ENCODE measurements around the gene ANKRD34C.

DNA sequence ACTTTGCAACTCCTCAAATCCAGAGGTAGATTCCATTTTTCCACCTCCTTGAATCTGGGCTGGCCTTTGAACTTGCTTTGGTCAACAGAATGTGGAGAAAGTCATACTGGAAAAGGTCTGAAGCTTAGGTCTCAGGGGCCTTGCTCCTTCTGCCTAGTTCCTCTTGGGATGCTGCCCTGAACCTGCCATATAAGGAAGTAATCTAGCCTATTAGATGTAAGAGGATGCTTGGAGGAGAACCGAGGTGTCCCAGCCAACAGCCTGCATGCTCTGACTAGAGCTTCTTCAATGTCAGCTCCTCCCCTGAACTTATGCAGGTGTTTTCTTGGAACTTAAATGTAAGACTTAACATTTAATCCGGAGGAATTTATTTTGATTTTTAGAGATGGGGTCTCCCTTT is 26.4 kb downstream of the ANKRD34C start:
- TF ChIP-seq, protein P1, sequence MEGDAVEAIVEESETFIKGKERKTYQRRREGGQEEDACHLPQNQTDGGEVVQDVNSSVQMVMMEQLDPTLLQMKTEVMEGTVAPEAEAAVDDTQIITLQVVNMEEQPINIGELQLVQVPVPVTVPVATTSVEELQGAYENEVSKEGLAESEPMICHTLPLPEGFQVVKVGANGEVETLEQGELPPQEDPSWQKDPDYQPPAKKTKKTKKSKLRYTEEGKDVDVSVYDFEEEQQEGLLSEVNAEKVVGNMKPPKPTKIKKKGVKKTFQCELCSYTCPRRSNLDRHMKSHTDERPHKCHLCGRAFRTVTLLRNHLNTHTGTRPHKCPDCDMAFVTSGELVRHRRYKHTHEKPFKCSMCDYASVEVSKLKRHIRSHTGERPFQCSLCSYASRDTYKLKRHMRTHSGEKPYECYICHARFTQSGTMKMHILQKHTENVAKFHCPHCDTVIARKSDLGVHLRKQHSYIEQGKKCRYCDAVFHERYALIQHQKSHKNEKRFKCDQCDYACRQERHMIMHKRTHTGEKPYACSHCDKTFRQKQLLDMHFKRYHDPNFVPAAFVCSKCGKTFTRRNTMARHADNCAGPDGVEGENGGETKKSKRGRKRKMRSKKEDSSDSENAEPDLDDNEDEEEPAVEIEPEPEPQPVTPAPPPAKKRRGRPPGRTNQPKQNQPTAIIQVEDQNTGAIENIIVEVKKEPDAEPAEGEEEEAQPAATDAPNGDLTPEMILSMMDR (conservative IDR thresholded peaks at IDR 0.05; ENCODE audit: low read depth, low read length) = no peak
- no peak for TF ChIP-seq EZH2 (IDR thresholded peaks at IDR 0.05; ENCODE audit: borderline replicate concordance, low read depth, low read length, poor library complexity, severe bottlenecking)
